ENCODE measurements around the gene SRC.

SRC gene

DNA sequence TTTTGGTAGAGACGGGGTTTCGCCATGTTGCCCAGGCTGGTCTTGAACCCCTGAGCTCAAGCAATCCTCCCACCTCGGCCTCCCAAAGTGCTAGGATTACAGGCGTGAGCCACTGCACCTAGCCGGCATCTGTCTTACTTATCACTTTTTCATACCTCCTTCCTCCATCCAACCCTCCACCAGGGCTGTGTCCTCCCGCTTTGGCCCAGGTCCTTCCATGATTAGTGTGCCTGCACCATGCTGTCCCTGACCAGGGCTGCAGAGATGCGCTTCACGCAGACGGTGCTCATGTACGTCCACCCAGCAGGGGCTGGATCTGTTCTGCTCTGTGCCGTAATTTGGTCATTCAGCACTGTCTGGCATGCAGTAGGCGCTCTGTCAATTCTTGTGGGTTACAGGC lies 85.8 kb downstream of the SRC start:
- Histone ChIP-seq H3K27me3 (ENCODE audit: control insufficient read depth, insufficient read depth, low read length, poor library complexity, severe bottlenecking) (no peaks in the 10 kb centered on the region), H3K4me1 (ENCODE audit: control insufficient read depth, insufficient read depth, low read length) (no peaks in the 10 kb centered on the region), H3K27ac (ENCODE audit: insufficient read depth, low read depth, low read length, poor library complexity, severe bottlenecking) (no peak overlapping the region), H3K4me3 (ENCODE audit: insufficient read depth, low read depth, low read length) (no peak overlapping the region), H3K36me3 (ENCODE audit: control insufficient read depth, insufficient read depth, low read length) (no peaks in the 10 kb centered on the region), H3K9me3 (ENCODE audit: control insufficient read depth, low read length) (no peaks in the 10 kb centered on the region)
- 92 to 93% methylated on average over 12 of the region's 12 CpGs for WGBS, 2 experiments

DNA sequence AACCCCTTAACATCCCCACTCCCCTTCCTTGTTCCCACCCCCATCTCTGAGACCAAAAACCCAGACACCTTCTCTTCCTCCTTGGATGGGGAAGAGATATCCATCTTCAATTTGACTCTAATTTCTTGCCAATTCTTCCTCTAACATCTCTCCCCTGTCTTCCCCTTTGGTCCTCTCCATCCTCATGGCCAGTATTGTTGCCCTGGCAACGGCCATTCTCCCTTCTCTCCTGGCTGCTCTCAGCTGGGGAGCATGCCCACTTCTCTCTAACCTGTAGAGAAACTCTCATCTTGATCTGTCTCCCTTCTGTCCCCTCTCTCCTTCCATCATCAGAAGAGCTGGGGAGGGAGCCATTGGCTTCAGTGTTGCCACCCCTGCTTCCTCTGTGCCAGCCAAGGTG lies 86.7 kb downstream of the SRC start:
- H3K36me3 ChIP-seq (ENCODE audit: control insufficient read depth, insufficient read depth, low read length): no peaks in the 10 kb centered on the region
- H3K27ac ChIP-seq (ENCODE audit: insufficient read depth, low read depth, low read length, poor library complexity, severe bottlenecking): no peak overlapping the region
- WGBS, 2 experiments: 85% methylated on average over 1 of the region's 1 CpG
- no peaks in the 10 kb centered on the region for H3K27me3 ChIP-seq (ENCODE audit: control insufficient read depth, insufficient read depth, low read length, poor library complexity, severe bottlenecking)
- no peaks in the 10 kb centered on the region for H3K4me1 ChIP-seq (ENCODE audit: control insufficient read depth, insufficient read depth, low read length)
- no peak overlapping the region for H3K4me3 ChIP-seq (ENCODE audit: insufficient read depth, low read depth, low read length)
- H3K9me3 ChIP-seq (ENCODE audit: control insufficient read depth, low read length): no peaks in the 10 kb centered on the region

DNA sequence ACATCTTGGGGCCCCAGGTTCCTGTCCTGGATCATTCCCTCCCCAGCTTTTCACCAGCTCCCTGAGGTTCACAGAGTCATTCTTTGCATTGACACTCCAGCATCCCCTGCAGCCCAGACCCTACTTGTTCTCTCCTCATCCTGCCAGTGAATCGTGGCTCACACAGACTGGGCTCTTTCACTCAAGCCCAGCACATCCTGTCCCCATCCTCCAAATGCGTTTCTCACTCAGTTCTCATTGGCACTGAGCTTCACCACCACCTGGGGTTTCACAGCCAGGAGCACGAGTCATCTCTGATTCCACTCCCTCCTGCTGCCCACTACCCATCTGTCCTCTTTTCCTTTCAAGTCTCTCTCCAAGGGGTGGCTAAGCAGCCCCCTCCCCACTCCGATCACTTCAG lies 89.7 kb downstream of the SRC start:
- Histone ChIP-seq H3K36me3 (ENCODE audit: control insufficient read depth, insufficient read depth, low read length) (no peaks in the 10 kb centered on the region), H3K27me3 (ENCODE audit: control insufficient read depth, insufficient read depth, low read length, poor library complexity, severe bottlenecking) (no peaks in the 10 kb centered on the region), H3K27ac (ENCODE audit: insufficient read depth, low read depth, low read length, poor library complexity, severe bottlenecking) (no peak overlapping the region), H3K4me1 (ENCODE audit: control insufficient read depth, insufficient read depth, low read length) (peaks cover 7% of the 10 kb centered on the region), H3K4me3 (ENCODE audit: insufficient read depth, low read depth, low read length) (no peak overlapping the region), H3K9me3 (ENCODE audit: control insufficient read depth, low read length) (no peaks in the 10 kb centered on the region)
- 58 to 62% methylated on average over 4 of the region's 4 CpGs for WGBS, 2 experiments

DNA sequence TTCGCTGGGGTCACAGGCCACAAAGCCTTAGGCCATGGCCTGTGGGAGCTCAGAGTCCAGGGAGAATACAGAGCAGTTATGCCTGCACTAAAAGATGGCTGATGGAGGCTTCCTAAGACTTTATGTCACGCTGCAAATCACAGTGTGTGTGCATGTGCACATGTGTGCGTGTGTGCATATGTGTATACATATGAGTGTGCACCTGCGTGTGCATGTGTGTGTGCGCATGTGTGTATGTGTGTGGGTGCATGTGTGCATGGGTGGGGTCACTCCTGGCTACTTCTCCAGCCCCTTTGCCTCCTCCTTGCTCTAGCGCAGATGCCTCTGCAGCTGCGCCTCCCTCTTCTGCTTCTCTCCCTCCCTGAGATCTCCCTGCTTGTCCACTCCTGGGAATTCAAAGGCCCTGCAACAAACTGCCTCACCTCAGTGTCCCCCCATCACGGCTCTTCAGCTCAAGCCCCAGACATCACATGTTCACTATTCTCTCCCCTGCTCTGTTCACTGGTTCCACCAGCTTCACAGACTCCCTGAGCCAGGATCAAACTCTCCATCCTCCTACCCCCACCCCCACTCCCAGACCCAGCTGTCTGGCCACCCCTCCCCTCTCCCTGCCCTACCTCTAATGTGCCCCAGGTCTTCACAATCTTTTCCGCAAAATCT lies 90.7 kb downstream of the SRC start:
- no peaks in the 10 kb centered on the region for H3K27me3 ChIP-seq (ENCODE audit: control insufficient read depth, insufficient read depth, low read length, poor library complexity, severe bottlenecking)
- H3K36me3 ChIP-seq (ENCODE audit: control insufficient read depth, insufficient read depth, low read length): no peaks in the 10 kb centered on the region
- no peak overlapping the region for H3K4me3 ChIP-seq (ENCODE audit: insufficient read depth, low read depth, low read length)
- H3K27ac ChIP-seq (ENCODE audit: insufficient read depth, low read depth, low read length, poor library complexity, severe bottlenecking): no peak overlapping the region
- H3K4me1 ChIP-seq (ENCODE audit: control insufficient read depth, insufficient read depth, low read length): peaks cover 7% of the 10 kb centered on the region
- 91 to 95% methylated on average over 8 to 9 of the region's 9 CpGs for WGBS, 2 experiments
- H3K9me3 ChIP-seq (ENCODE audit: control insufficient read depth, low read length): no peaks in the 10 kb centered on the region

DNA sequence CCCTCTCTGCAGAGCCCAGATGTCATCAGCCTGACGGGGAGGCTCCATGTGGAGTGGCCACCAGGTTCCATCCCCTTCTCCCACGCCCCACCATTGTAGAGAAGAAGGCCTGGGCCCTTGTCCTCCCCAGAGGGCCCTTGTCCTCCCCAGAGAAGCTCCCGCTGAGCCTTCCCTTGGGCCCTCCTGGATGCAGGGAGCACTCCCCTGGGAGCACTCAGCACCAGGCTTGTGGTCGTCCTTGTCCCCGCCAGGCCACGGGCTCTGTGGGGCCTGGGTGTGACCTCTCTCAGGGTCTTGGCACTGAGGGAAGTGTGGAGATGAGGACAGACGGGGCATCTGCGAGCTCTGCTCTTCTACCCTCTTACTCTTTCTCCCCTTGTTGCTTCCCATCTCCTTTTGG lies 91.7 kb downstream of the SRC start:
- 92 to 93% methylated on average over 8 of the region's 8 CpGs for WGBS, 2 experiments
- Histone ChIP-seq H3K4me1 (ENCODE audit: control insufficient read depth, insufficient read depth, low read length) (peaks cover 7% of the 10 kb centered on the region), H3K4me3 (ENCODE audit: insufficient read depth, low read depth, low read length) (no peak overlapping the region), H3K9me3 (ENCODE audit: control insufficient read depth, low read length) (no peaks in the 10 kb centered on the region), H3K36me3 (ENCODE audit: control insufficient read depth, insufficient read depth, low read length) (no peaks in the 10 kb centered on the region), H3K27me3 (ENCODE audit: control insufficient read depth, insufficient read depth, low read length, poor library complexity, severe bottlenecking) (no peaks in the 10 kb centered on the region), H3K27ac (ENCODE audit: insufficient read depth, low read depth, low read length, poor library complexity, severe bottlenecking) (no peak overlapping the region)

DNA sequence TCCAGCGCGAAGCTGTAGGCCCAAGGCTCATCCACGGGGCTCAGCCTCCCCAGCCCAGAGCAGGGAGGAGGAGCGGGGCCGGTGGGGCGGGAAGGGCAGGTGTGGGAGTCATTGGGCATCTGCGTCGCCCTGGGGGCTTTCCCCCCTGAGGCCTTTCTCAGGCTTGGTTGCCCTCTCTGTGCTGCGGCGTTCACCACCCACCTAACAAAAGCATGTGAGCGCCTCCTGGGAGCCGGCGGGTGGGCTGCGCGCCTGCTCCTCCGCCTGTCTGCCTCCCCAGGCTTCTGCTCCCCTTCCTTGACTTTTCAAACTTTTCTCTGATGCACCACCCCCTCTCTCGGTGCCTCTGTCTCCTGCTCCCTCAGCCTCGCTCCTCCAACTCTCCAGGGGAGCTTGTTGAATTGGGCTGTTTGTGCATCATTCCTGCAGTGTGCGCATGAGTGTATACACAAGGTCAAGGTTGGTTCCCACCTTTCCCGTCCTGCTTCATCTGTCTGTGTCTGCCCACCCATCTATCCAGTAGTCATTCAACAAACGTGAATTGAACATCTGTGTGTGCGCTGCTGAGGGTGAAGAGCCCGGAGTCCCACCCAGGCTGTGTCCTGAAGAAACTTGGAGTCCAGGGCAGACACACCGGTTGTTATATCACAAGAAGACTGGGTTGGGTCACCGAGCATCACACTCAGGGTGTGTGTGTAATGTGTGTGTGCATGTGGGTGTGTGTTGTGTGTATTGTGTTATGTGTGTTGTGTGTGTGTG lies 92.7 kb downstream of the SRC start:
- no peak overlapping the region for H3K27ac ChIP-seq (ENCODE audit: insufficient read depth, low read depth, low read length, poor library complexity, severe bottlenecking)
- no peaks in the 10 kb centered on the region for H3K27me3 ChIP-seq (ENCODE audit: control insufficient read depth, insufficient read depth, low read length, poor library complexity, severe bottlenecking)
- H3K4me3 ChIP-seq (ENCODE audit: insufficient read depth, low read depth, low read length): no peak overlapping the region
- WGBS, 2 experiments: 82 to 84% methylated on average over 25 of the region's 25 CpGs
- no peaks in the 10 kb centered on the region for H3K36me3 ChIP-seq (ENCODE audit: control insufficient read depth, insufficient read depth, low read length)
- H3K9me3 ChIP-seq (ENCODE audit: control insufficient read depth, low read length): no peaks in the 10 kb centered on the region
- H3K4me1 ChIP-seq (ENCODE audit: control insufficient read depth, insufficient read depth, low read length): peaks cover 7% of the 10 kb centered on the region

DNA sequence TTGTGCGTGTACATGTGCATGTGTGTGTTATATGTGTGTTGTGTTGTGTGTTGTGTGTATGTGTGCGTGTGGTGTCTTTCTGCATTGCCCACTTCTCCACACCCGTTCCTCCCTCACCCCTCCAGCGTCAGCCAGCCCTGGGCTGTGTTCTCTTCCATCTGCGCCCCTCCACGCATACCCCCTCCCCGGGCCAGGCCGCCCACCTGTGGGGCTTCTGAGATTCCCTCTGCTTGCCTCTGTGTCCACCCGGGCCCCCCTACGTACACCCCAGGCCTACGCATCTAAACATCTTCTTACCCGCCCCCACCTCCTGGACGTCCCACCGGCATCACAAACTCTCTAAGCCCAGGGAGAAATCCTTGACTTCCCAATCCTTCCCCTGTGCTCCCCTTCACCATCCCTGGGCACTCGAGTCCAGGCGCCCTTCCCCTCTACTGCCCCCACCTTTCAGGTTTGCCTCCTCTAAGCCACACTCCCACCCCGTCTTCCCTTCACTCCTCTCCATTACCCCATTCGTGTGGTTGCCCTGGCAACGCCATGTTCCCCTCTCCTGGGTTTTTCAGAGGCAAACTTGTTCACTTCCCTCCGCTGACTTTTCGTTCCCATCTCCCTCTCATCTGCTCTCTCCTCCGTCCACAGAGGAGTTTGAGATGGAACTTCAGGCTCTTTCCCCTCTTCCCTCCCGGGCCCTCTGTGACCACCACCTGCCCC lies 93.4 kb downstream of the SRC start:
- WGBS, 2 experiments: 73 to 75% methylated on average over 23 of the region's 23 CpGs
- no peak overlapping the region for H3K27ac ChIP-seq (ENCODE audit: insufficient read depth, low read depth, low read length, poor library complexity, severe bottlenecking)

DNA sequence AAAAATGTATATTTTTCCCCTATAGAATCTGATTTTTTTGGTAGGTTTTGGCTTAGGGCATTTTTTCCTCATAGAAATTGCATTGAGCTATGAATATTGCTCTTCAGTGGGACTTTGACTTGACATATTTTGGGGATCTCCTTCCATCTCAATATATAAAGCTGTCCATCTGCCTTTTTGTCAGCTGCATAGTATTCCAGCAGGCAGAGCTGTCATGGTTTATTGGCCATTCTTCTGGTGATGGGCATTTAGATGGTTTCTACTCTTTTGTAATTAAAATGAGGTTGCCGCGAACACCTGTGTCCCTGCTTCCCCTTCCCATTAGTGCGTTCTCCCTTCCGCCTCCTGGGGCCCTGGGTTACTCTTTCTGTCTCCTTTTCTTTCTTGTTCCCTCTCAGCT lies 95.1 kb downstream of the SRC start:
- no peaks in the 10 kb centered on the region for H3K27me3 ChIP-seq (ENCODE audit: control insufficient read depth, insufficient read depth, low read length, poor library complexity, severe bottlenecking)
- WGBS, 2 experiments: 82 to 83% methylated on average over 4 of the region's 4 CpGs
- H3K4me1 ChIP-seq (ENCODE audit: control insufficient read depth, insufficient read depth, low read length): peaks cover 7% of the 10 kb centered on the region
- no peak overlapping the region for H3K4me3 ChIP-seq (ENCODE audit: insufficient read depth, low read depth, low read length)
- H3K27ac ChIP-seq (ENCODE audit: insufficient read depth, low read depth, low read length, poor library complexity, severe bottlenecking): no peak overlapping the region
- H3K9me3 ChIP-seq (ENCODE audit: control insufficient read depth, low read length): no peaks in the 10 kb centered on the region
- H3K36me3 ChIP-seq (ENCODE audit: control insufficient read depth, insufficient read depth, low read length): no peaks in the 10 kb centered on the region

More for the DNA sequence above, 93.4 kb downstream of the SRC start:
- Histone ChIP-seq H3K36me3 (ENCODE audit: control insufficient read depth, insufficient read depth, low read length) (no peaks in the 10 kb centered on the region), H3K27me3 (ENCODE audit: control insufficient read depth, insufficient read depth, low read length, poor library complexity, severe bottlenecking) (no peaks in the 10 kb centered on the region), H3K4me3 (ENCODE audit: insufficient read depth, low read depth, low read length) (no peak overlapping the region), H3K4me1 (ENCODE audit: control insufficient read depth, insufficient read depth, low read length) (peaks cover 7% of the 10 kb centered on the region), H3K9me3 (ENCODE audit: control insufficient read depth, low read length) (no peaks in the 10 kb centered on the region)

DNA sequence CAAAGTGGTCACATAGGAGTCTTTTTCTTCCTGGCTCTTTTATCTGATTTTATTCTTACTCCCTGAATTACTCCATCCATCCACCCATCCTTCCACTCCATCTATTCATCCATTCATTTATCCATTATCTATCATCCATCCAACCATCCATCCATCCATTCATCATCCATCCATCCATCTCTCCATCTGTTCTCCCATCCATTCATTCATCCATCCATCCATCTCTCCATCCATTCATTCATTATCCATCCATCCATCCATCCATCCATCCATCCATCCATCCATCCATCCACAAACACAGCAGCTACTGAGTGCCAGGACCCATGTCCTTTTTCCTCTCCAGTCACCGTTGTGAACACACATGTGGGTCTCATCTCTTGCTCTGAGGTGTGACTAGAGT lies 96.6 kb downstream of the SRC start:
- WGBS, 2 experiments: 96% methylated on average over 1 of the region's 1 CpG
- H3K27ac ChIP-seq (ENCODE audit: insufficient read depth, low read depth, low read length, poor library complexity, severe bottlenecking): no peak overlapping the region
- no peaks in the 10 kb centered on the region for H3K27me3 ChIP-seq (ENCODE audit: control insufficient read depth, insufficient read depth, low read length, poor library complexity, severe bottlenecking)
- H3K4me1 ChIP-seq (ENCODE audit: control insufficient read depth, insufficient read depth, low read length): peaks cover 7% of the 10 kb centered on the region
- H3K36me3 ChIP-seq (ENCODE audit: control insufficient read depth, insufficient read depth, low read length): no peaks in the 10 kb centered on the region
- H3K4me3 ChIP-seq (ENCODE audit: insufficient read depth, low read depth, low read length): no peak overlapping the region
- H3K9me3 ChIP-seq (ENCODE audit: control insufficient read depth, low read length): no peaks in the 10 kb centered on the region

DNA sequence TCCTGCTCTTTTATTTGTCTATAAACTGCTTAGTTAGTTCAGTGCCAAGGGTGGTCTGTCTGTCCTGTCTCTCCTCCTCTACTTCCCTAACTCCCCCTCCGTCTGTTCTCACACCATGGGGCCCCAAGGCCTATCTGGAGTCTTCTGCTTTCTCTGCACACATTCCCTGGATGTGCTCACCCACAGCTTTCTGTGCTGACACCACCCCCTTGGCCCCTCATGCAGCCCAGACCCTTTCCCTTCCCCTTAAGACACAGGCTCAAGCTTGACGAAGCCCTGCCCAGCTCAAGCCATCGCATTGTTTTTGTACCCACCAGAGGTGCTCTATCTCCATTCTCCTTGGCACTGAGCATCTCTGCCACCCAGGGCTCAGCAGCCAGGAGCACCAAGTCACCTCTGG lies 97.0 kb downstream of the SRC start:
- Histone ChIP-seq H3K9me3 (ENCODE audit: control insufficient read depth, low read length) (no peaks in the 10 kb centered on the region), H3K36me3 (ENCODE audit: control insufficient read depth, insufficient read depth, low read length) (no peaks in the 10 kb centered on the region), H3K4me1 (ENCODE audit: control insufficient read depth, insufficient read depth, low read length) (peaks cover 7% of the 10 kb centered on the region), H3K27ac (ENCODE audit: insufficient read depth, low read depth, low read length, poor library complexity, severe bottlenecking) (no peak overlapping the region), H3K4me3 (ENCODE audit: insufficient read depth, low read depth, low read length) (no peak overlapping the region), H3K27me3 (ENCODE audit: control insufficient read depth, insufficient read depth, low read length, poor library complexity, severe bottlenecking) (no peaks in the 10 kb centered on the region)
- 83 to 88% methylated on average over 3 of the region's 3 CpGs for WGBS, 2 experiments
